Activated naive CD4-positive, alpha-beta T cell treated with anti-CD3 and anti-CD28 coated beads, Interleukin-2, amount 50 U/mL, for 16 hours (primary cell): Measurements from ENCODE around the gene TK2.

Experiments
- DNase-seq: peaks from one replicate; pipeline ENCODE4 v3.0.0-alpha.2; 2020

The TK2 gene

GRCh38 chr16:66543541-66543940 is 6.4 kb downstream of the TK2 start:
- no peak for DNase-seq

- no peak for DNase-seq
Observed at GRCh38 chr16:66542396-66542795, 7.5 kb downstream of the TK2 start.

GRCh38 chr16:66541388-66542355 is 8.2 kb downstream of the TK2 start:
- DNase-seq: no peak

DNA sequence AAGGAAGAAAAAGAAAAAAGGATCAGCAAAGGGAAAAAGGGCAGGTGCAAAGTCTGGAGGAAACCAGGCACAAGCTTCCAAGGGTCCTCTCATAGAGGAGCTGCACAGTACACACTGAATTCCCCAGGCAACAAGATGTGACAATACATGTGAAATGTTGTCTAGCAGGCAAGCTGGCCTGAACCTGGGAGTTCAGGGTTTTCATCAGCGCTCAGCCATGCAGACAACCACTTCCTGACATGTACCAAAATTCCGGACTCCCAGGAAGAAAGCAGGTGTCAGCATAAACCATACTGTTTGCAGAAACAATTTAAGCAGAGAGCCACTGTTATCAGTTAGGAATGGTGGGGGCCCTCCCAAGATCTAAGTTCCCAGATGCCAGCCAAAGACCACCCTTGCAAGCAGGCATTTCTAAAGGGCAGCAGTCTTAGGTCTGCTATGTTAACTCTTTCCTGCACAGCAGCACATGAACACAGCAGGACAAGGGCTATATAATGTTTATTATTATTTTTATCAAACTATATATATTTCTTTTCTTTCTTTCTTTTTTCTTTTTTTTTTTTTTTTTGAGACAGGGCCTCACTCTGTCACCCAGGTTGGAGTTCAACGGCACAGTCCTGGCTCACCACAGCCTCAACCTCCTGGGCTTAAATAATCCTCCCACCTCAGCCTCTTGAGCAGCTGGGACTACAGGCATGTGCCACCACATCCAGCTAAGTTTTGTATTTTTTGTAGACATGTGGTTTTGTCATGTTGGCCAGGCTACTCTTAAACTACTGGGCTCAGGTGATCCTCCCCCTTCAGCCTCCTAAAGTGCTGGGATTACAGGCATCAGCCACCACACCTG is 10.1 kb downstream of the TK2 start:
- no peak for DNase-seq

- no peak for DNase-seq
Observed at GRCh38 chr16:66538910-66539309, 11.0 kb downstream of the TK2 start.

DNA sequence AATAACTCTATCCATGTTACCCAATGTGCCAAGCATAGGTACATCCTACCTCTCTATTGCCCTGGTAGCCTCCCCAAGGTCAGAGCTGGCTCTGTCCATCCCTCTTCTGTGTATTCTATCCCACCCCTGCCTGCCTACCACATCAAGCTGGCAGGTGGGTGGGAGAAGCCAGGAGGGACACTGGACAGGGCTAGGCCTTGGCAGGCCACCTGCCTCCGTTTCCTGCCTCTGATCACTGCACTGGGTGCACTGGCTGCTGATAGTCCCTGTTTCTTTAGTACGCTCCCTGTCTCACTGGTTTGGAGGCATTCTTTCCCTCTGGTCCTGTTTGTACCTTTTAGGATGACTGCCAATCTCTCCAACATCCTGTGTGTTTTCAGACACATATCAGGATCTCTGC is 12.7 kb downstream of the TK2 start:
- no peak for DNase-seq

DNA sequence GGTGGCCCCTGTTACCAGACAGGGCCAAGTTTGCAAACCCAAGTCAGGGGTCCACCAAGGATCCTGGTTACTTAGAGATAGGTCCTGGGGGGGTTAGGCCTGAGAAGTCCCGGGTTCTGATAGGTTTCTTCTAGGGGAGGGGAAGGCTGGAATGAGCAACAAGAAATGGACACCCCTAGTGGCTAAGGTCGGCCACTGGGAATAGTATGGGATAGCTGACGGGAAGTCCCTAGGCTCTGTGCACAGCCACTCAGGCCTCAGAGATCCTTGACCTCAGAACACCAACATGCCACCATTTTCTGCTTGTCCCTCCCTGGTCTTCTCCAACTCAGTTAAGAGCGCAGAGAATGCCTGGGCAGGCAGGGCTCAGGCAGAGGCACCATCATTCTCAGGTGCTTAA is 13.4 kb downstream of the TK2 start:
- DNase-seq: no peak

- no peak for DNase-seq
Observed at GRCh38 chr16:66534376-66534799, 15.5 kb downstream of the TK2 start.

DNA sequence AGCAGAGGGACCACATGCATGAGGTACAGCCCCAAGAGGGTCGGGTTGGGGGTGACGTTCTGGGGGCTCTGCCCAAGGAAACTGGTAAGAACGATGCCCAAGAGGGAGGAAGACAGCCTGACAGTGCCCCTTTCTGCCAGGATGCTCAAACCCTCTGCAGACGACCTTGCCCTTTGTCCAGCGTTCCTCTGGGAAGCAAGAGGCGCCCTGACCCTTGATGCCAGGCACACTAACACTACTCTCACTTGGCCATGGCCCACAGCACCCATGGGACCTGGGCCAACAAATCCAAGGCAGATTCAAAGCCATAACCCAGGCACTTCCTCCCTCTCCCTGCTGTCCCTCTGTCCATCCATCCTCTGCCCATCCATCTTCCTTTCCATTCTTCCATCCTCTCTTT is 20.4 kb downstream of the TK2 start:
- no peak for DNase-seq

DNA sequence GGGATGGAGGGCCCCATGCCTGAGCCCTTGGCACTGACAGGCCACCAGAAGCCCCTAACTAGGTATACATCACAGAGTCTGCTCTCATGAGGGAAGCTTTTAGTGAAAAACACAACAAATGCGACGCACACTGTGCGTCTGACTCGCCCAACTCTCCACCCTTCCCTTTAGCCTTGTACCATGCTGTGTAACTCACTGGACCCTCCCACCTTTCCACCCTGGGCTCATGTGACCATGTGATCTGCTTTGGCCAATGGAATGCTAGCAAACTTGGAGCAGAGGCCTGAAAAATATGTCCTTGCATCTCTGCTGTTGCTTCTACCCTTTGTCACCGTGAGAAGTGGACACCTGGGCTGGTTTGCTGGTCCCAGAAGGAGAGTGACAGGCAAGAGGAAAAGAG is 21.6 kb downstream of the TK2 start:
- DNase-seq: no peak

DNA sequence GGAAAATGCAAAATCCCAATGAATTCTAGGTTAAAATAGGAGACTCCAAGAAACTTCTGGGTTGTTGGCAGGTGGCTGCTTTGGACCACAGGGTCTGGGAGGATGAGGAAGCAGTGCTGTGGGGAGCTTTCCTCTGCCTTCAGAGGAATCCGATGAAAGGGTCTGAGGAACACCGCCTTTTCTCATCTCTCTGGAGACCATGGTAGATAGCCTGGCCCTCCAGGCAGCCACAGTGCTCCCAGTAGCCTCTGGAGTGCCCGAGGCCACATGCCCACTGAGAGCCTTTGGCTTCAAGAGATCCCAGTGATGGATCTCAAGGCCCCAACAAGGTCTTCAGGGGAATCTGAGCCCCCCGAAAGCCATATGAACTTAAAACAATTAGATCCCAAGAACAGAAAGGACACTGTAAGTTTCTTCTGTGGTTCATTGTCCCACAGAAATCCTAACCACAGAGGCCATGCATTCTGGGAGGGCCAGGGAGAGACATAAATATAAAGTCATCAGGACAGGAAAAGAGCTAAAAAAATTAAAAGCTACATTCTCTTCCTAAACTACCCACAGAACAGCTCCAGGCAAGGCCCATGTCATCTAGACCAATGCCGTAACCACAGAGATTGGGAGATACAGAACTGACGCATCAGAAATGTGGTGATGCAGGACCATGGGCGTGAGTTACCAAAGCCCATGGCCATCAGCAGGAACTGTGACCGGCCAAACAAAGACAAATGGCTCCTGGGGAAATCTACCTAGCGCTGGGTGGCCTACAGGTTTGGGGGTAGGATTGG is 24.3 kb downstream of the TK2 start:
- DNase-seq: no peak

- DNase-seq: no peak
Observed at GRCh38 chr16:66524601-66525164, 25.2 kb downstream of the TK2 start.

DNA sequence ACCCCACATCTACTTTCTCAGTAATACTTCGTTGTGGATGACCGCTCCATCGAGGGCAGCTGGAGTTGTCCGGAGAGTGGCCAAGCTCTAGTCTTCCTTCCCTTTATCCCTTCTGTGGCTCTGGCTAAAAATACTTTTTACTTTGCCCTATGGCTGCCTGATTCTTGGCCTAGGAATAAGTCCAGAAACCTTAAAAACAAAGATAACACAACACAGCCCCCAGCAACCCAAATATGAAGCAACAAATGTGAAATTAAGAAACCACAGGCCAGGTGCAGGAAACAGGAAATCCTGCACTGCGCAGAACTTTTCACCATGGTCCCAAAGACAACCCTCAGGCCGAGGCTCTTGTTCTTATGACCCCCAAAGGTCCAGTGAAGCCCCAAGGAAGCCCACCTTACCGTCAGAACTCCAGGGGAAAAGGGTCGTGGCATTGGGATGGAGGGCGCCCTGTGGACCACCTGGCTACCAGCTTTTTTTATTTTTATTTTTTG is 26.0 kb downstream of the TK2 start:
- no peak for DNase-seq

DNA sequence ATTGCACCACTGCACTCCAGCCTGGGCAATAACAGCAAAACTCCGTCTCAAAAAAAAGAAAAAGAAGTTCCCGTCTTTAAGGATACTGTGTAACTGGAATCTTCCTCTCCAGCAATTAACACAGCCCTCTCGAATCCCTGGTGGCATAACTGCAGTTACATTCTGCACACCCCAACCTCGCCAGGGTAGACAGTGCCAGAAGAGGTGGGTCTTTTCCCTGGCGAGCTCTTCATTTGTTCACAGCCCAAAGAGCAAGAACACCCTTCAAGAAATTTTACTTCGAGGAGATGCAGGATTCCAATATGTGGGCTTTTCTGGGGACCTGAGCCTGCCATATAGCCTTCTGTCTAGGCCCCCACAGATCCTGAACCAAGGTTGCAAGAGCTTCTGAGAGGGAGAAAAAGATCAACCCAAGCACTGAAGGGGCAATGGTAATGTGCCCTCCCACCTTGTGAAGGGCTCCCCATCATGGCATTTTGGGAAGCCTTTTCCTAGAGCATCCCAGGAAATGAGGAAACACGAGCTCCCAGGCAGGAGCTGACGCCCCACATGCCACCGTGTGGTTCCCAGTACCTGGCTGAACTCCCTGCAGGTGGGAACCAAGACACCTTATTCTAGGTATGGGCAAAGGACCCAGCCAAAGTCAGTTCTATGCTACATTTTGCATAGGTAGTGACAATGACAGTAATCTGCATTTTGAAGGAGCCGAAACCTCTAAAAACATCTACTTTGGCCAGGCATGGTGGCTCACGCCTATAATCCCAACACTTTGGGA is 26.9 kb downstream of the TK2 start:
- DNase-seq: no peak

DNA sequence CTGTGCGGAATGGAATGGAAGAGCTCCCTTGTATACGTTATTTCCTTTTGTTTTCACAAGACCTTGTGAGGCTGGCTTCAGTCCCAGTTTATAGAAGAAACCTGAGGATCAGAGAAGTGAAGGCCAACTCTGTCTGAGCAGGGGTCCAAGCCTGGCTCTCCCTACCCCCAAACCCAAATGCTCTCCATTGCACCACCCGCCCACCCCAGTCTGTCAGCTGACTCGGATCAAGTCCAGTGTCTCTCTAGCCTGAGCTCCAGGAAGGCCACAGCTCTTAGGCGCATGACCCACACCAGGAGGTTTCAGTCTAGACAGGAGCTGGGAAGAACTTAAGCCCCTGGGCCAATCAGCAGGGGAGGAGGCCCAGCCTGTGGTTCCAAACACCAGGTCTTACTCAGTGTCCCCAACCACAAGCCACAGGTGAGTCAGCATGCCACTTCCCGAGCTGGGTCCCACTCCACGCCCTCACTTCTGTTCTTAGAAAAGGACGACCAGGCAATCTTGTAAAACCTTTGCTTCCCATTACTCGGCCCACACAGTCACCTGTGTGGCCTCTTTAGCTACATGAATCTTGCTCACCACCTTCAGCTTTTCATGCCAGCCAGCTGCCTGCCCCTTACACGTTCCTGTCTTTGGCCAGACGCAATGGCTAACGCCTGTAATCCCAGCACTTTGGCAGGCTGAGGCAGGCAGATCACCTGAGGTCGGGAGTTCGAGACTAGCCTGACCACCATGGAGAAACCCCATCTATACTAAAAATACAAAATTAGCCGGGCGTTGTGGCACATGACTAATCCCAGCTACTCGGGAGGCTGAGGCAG is 27.8 kb downstream of the TK2 start:
- DNase-seq: peak; percentile 85

DNA sequence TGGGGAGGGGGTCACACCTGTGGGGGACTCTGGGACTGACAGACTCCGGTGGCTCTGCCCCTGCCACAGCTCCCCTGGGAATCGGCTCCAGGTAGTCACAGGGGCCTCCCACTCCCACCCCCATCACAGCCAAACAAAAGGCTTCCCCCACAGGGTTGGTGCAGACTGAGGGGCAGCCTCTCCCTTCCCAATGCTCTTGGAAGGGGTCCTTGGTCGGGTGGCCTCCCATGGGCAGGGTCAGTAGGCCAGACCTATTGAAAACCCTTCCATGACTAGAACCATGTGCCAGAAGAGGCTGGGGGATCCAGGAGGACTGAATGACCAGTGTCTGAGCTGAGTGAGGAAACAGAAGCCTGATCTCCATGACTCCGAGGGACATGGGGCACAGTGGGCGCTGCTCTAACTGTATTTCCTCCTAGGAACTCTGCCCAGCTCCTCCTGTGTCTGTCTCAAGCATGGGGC is 28.6 kb downstream of the TK2 start:
- DNase-seq: no peak

- no peak for DNase-seq
Observed at GRCh38 chr16:66520406-66521170, 29.3 kb downstream of the TK2 start.

DNA sequence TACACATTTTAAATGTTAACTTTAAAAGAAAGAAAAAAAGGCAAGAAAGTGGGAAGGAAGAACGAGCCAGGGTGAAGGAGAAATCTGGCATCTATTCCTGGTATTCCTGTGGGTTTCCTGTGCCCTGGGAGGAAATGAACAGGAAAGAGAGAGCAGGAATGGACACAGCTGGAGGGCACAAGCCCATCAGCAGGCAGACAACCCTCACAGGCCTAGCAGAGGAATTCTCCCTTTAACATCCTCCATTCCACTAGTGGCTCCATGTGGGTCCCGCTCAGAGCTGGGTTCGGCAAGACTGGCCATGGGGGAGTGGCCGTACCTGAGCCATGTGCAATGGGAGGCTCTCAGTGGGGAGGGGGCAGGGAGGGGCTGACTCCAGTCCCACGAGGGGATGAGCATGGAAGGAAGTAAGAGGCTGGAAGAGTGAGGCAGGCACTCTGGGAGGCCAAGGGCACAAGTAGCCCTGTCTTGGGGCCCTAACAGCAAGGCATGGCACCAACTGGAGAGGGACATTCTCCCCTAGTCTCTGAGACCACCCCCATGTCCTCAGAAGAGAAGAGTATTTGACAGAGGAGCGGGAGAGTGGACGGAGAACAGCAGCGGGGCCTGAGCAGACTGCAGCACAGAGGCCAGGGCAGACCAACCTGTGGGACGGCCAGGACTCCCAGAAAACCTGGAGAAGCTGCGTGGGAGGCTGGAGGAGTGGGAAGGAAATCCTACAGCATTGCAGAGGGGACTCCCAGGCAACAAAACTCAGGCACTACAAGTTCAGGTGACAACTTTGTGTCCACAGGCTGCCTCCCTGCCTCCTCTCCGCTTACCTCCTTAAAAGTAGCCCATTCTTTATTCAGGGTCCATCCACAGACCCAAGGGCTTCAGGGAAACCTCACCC is 30.2 kb downstream of the TK2 start:
- DNase-seq: no peak
